SK-N-SH treated with all-trans-retinoic acid at 6 μM for 48 hours (cell line): Measurements from ENCODE around the gene LTBP3.

ENCODE experiments used
- CSDC2 ChIP-seq: fragments of 250-450 bp; sonication (Bioruptor Pico); IDR thresholded peaks from 2 replicates; pipeline ENCODE4 v1.5.0; 2020; ENCODE audit warnings: mild to moderate bottlenecking, moderate library complexity
- OSR1 ChIP-seq: fragments of 250-450 bp; sonication (Bioruptor Pico); IDR thresholded peaks from 2 replicates; pipeline ENCODE4 v1.8.0; 2022; ENCODE audit warnings: moderate library complexity, mild to moderate bottlenecking, inconsistent platforms
- RARB ChIP-seq: fragments of 250-450 bp; sonication (Bioruptor Pico); IDR thresholded peaks from 2 replicates; pipeline ENCODE4 v1.8.0; 2021; ENCODE audit warnings: mild to moderate bottlenecking, moderate library complexity
- SNAI2 ChIP-seq: fragments of 250-450 bp; sonication (Bioruptor Pico); IDR thresholded peaks from 2 replicates; pipeline ENCODE4 v1.5.0; 2020; ENCODE audit warnings: mild to moderate bottlenecking, moderate library complexity
- TOX ChIP-seq: fragments of 250-450 bp; sonication (Bioruptor Pico); IDR thresholded peaks from 2 replicates; pipeline ENCODE4 v1.8.0; 2021; ENCODE audit warnings: mild to moderate bottlenecking, moderate library complexity, borderline replicate concordance
- ZNF565 ChIP-seq: fragments of 450-650 bp; formaldehyde crosslinking; conservative IDR thresholded peaks from 2 replicates; pipeline ENCODE4 v1.5.0; 2020; ENCODE audit warnings: low read depth, mild to moderate bottlenecking, moderate library complexity
- TF ChIP-seq, protein P1 (sequence below): fragments of 250-450 bp; sonication (Bioruptor Pico); IDR thresholded peaks from 2 replicates; pipeline ENCODE4 v1.5.1; 2020; ENCODE audit warnings: low read depth, mild to moderate bottlenecking, moderate library complexity
- TF ChIP-seq, protein P2 (sequence below): fragments of 250-450 bp; sonication (Bioruptor Pico); IDR thresholded peaks from 2 replicates; pipeline ENCODE4 v1.5.0; 2020; ENCODE audit warnings: mild to moderate bottlenecking, moderate library complexity
- TF ChIP-seq, protein P3 (sequence below): fragments of 250-450 bp; sonication (Bioruptor Pico); IDR thresholded peaks from 2 replicates; pipeline ENCODE4 v1.8.0; 2020; ENCODE audit warnings: mild to moderate bottlenecking, moderate library complexity, borderline replicate concordance
- TF ChIP-seq, protein P4 (sequence below): fragments of 250-450 bp; sonication (Bioruptor Pico); IDR thresholded peaks from 2 replicates; pipeline ENCODE4 v1.5.1; 2021; ENCODE audit warnings: mild to moderate bottlenecking, moderate library complexity
- TF ChIP-seq, protein P5 (sequence below): fragments of 250-450 bp; sonication (Bioruptor Pico); IDR thresholded peaks from 2 replicates; pipeline ENCODE4 v1.8.0; 2021; ENCODE audit warnings: low read depth, mild to moderate bottlenecking, moderate library complexity, borderline replicate concordance

DNA sequence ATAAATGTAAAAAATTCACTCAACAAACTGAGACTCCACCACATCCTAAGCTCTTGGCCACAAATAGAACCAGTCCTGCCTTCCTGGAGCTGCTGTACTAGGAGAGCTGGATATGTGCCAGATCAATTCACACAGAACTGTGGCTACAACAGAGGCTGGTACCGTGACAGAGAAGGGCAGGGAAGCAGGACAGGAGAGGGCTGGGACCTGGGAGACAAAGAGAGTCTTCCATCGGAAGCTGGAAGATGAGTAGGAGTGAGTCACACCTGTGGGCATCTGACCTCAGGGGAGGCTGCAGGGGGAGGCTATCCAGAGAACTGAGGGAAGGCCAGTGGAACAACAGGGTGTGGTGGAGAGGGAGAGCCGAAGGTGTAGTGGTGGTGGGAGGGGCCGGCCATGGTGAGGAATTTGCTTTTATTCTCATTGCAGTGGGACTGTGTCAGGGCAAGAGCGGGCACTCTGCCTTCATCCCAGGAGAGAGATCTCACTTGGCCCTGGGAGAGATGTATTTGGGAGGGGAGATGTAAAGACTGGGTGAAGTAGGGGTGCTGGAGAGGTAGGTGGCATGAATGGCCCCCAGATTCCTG lies 1.9 kb upstream of the LTBP3 start:
- TF ChIP-seq SNAI2 (CRISPR knock-in tag) (no peak), OSR1 (no peak), CSDC2 (CRISPR knock-in tag) (no peak), TOX (CRISPR knock-in tag) (no peak), RARB (CRISPR knock-in tag) (no peak), ZNF565 (CRISPR knock-in tag) (no peak; the same call in 1 of the 2 replicates)
- TF ChIP-seq, protein P1, sequence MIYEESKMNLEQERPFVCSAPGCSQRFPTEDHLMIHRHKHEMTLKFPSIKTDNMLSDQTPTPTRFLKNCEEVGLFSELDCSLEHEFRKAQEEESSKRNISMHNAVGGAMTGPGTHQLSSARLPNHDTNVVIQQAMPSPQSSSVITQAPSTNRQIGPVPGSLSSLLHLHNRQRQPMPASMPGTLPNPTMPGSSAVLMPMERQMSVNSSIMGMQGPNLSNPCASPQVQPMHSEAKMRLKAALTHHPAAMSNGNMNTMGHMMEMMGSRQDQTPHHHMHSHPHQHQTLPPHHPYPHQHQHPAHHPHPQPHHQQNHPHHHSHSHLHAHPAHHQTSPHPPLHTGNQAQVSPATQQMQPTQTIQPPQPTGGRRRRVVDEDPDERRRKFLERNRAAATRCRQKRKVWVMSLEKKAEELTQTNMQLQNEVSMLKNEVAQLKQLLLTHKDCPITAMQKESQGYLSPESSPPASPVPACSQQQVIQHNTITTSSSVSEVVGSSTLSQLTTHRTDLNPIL (CRISPR knock-in tag), result no peak
- TF ChIP-seq, protein P2, sequence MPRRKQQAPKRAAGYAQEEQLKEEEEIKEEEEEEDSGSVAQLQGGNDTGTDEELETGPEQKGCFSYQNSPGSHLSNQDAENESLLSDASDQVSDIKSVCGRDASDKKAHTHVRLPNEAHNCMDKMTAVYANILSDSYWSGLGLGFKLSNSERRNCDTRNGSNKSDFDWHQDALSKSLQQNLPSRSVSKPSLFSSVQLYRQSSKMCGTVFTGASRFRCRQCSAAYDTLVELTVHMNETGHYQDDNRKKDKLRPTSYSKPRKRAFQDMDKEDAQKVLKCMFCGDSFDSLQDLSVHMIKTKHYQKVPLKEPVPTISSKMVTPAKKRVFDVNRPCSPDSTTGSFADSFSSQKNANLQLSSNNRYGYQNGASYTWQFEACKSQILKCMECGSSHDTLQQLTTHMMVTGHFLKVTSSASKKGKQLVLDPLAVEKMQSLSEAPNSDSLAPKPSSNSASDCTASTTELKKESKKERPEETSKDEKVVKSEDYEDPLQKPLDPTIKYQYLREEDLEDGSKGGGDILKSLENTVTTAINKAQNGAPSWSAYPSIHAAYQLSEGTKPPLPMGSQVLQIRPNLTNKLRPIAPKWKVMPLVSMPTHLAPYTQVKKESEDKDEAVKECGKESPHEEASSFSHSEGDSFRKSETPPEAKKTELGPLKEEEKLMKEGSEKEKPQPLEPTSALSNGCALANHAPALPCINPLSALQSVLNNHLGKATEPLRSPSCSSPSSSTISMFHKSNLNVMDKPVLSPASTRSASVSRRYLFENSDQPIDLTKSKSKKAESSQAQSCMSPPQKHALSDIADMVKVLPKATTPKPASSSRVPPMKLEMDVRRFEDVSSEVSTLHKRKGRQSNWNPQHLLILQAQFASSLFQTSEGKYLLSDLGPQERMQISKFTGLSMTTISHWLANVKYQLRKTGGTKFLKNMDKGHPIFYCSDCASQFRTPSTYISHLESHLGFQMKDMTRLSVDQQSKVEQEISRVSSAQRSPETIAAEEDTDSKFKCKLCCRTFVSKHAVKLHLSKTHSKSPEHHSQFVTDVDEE, result no peak
- TF ChIP-seq, protein P3, sequence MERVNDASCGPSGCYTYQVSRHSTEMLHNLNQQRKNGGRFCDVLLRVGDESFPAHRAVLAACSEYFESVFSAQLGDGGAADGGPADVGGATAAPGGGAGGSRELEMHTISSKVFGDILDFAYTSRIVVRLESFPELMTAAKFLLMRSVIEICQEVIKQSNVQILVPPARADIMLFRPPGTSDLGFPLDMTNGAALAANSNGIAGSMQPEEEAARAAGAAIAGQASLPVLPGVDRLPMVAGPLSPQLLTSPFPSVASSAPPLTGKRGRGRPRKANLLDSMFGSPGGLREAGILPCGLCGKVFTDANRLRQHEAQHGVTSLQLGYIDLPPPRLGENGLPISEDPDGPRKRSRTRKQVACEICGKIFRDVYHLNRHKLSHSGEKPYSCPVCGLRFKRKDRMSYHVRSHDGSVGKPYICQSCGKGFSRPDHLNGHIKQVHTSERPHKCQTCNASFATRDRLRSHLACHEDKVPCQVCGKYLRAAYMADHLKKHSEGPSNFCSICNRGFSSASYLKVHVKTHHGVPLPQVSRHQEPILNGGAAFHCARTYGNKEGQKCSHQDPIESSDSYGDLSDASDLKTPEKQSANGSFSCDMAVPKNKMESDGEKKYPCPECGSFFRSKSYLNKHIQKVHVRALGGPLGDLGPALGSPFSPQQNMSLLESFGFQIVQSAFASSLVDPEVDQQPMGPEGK (CRISPR knock-in tag), result no peak
- TF ChIP-seq, protein P4, sequence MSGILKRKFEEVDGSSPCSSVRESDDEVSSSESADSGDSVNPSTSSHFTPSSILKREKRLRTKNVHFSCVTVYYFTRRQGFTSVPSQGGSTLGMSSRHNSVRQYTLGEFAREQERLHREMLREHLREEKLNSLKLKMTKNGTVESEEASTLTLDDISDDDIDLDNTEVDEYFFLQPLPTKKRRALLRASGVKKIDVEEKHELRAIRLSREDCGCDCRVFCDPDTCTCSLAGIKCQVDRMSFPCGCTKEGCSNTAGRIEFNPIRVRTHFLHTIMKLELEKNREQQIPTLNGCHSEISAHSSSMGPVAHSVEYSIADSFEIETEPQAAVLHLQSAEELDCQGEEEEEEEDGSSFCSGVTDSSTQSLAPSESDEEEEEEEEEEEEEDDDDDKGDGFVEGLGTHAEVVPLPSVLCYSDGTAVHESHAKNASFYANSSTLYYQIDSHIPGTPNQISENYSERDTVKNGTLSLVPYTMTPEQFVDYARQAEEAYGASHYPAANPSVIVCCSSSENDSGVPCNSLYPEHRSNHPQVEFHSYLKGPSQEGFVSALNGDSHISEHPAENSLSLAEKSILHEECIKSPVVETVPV (CRISPR knock-in tag), result no peak
- TF ChIP-seq, protein P5, sequence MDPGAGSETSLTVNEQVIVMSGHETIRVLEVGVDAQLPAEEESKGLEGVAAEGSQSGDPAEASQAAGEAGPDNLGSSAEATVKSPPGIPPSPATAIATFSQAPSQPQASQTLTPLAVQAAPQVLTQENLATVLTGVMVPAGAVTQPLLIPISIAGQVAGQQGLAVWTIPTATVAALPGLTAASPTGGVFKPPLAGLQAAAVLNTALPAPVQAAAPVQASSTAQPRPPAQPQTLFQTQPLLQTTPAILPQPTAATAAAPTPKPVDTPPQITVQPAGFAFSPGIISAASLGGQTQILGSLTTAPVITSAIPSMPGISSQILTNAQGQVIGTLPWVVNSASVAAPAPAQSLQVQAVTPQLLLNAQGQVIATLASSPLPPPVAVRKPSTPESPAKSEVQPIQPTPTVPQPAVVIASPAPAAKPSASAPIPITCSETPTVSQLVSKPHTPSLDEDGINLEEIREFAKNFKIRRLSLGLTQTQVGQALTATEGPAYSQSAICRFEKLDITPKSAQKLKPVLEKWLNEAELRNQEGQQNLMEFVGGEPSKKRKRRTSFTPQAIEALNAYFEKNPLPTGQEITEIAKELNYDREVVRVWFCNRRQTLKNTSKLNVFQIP (CRISPR knock-in tag), result no peak
